HCT116 (cell line): Measurements from ENCODE around the gene MAP7. TPM values are rescaled to one million over a fixed set of nuclear protein-coding genes. Genes with fewer than 3 reads are reported as not detected.

Experiments used
- ATAC-seq: fragments of 200-7000 bp; cut with Tn5 transposase; 2 replicates; pipeline ENCODE4 v1.9.1; 2020; ENCODE audit warnings: mild to moderate bottlenecking, moderate library complexity
- BruUV-seq: library from RNA; stranded (reverse); fragments of 400-500 nt; replicated peaks from 2 replicates; lab custom pipeline; 2021; lab: Mats Ljungman, UMichigan
- CTCF ChIA-PET: fragments of 300-600 bp; sonication (Branson Sonifier 250); formaldehyde crosslinking; loops from one replicate; lab custom pipeline; 2021; ENCODE audit warnings: antibody characterized with exemption; lab: Charles Lee
- POLR2A ChIA-PET: fragments of 300-600, 350-600 bp; sonication (Branson Sonifier 250); formaldehyde crosslinking; loops from one replicate; lab custom pipeline; 2021; ENCODE audit warnings: antibody characterized with exemption; lab: Charles Lee
- RAD21 ChIA-PET, 2 experiments: fragments of 300-600 bp; sonication (Branson Sonifier 250); formaldehyde crosslinking; loops; one replicate each; lab custom pipeline; 2023; ENCODE audit warnings: low total read pairs in 2 of 2; ENCODE audit not compliant: uncharacterized antibody in 2 of 2, unreplicated experiment in 2 of 2, low non-redundant PET in 1 of 2; lab: Charles Lee
- DNase-seq: peaks from one replicate; pipeline ENCODE4 v3.0.0-alpha.2; 2010; ENCODE audit warnings: low read depth, low spot score
- H2AFZ ChIP-seq: fragments of 200-600 bp; shearing (Covaris generic), sonication (generic); 2 replicates; pipeline ENCODE4 v1.6.1; 2017; ENCODE audit warnings: low read depth, mixed run types, mixed read lengths, antibody characterized with exemption, low read length; ENCODE audit not compliant: poor library complexity, severe bottlenecking
- H3K27ac ChIP-seq: 2 replicates; pipeline ENCODE4 v1.5.1; 2012; ENCODE audit warnings: low read depth, low read length
- H3K27me3 ChIP-seq: fragments of 200-600 bp; sonication (generic); 2 replicates; pipeline ENCODE4 v1.6.1; 2016; ENCODE audit warnings: mixed run types, low read length, mixed read lengths; ENCODE audit not compliant: insufficient read depth
- H3K36me3 ChIP-seq, 2 experiments: fragments of 200-500 bp in 1 of 2; fragments of 200-600 bp in 1 of 2; sonication (Bioruptor generic) in 1 of 2; sonication (generic) in 1 of 2; 2 replicates each; pipeline versions ENCODE4 v1.5.1 to v1.6.1; 2014 to 2016; ENCODE audit warnings: low read length in 2 of 2, inconsistent platforms in 1 of 2, mixed read lengths in 1 of 2, mixed run types in 1 of 2; ENCODE audit not compliant: insufficient read depth in 2 of 2, control insufficient read depth in 1 of 2
- H3K4me1 ChIP-seq, 2 experiments: fragments of 200-600 bp in 1 of 2; sonication (generic) in 1 of 2; 2 replicates each; pipeline versions ENCODE4 v1.5.1 to v1.6.1; 2012 to 2017; ENCODE audit warnings: low read length in 2 of 2, inconsistent platforms in 1 of 2, mild to moderate bottlenecking in 1 of 2, mixed read lengths in 1 of 2, mixed run types in 1 of 2, moderate library complexity in 1 of 2; ENCODE audit not compliant: insufficient read depth in 2 of 2, control insufficient read depth in 1 of 2
- H3K4me2 ChIP-seq: fragments of 200-600 bp; sonication (generic); 2 replicates; pipeline ENCODE4 v1.6.1; 2017; ENCODE audit warnings: mixed run types, low read length, mixed read lengths
- H3K4me3 ChIP-seq, 2 experiments: fragments of 200-600 bp in 1 of 2; sonication (generic) in 1 of 2; replicated peaks in 1 of 2; 2 replicates each; pipeline ENCODE4 v1.5.1; 2011 to 2016; ENCODE audit warnings: low read length in 2 of 2, control low read depth in 1 of 2, low read depth in 1 of 2, mild to moderate bottlenecking in 1 of 2, mixed read lengths in 1 of 2, mixed run types in 1 of 2
- H3K79me2 ChIP-seq: fragments of 200-600 bp; sonication (generic); 2 replicates; pipeline ENCODE4 v1.6.1; 2017; ENCODE audit warnings: mild to moderate bottlenecking, mixed run types, low read length, moderate library complexity, mixed read lengths; ENCODE audit not compliant: insufficient read depth
- H3K9ac ChIP-seq: fragments of 200-600 bp; sonication (generic); 2 replicates; pipeline ENCODE4 v1.6.1; 2016; ENCODE audit warnings: low read length, mixed read lengths
- H3K9me2 ChIP-seq: fragments of 200-600 bp; sonication (generic), shearing (Covaris generic); 2 replicates; pipeline ENCODE4 v1.6.1; 2017; ENCODE audit warnings: mixed run types, mild to moderate bottlenecking, moderate library complexity; ENCODE audit not compliant: insufficient read depth
- H3K9me3 ChIP-seq, 2 experiments: fragments of 200-500 bp in 1 of 2; fragments of 200-600 bp in 1 of 2; sonication (Bioruptor generic) in 1 of 2; sonication (generic) in 1 of 2; 2 replicates each; pipeline ENCODE4 v1.6.1; 2014 to 2017; ENCODE audit warnings: low read length in 2 of 2, mixed read lengths in 2 of 2, inconsistent platforms in 1 of 2, low read depth in 1 of 2, mild to moderate bottlenecking in 1 of 2, mixed run types in 1 of 2, moderate library complexity in 1 of 2; ENCODE audit not compliant: control insufficient read depth in 1 of 2, insufficient read depth in 1 of 2
- H4K20me1 ChIP-seq: fragments of 200-600 bp; sonication (generic), shearing (Covaris generic); 2 replicates; pipeline ENCODE4 v1.6.1; 2017; ENCODE audit warnings: mixed run types, mild to moderate bottlenecking, moderate library complexity; ENCODE audit not compliant: insufficient read depth
- ATF3 ChIP-seq: IDR thresholded peaks from 2 replicates; pipeline ENCODE4 v1.6.1; 2012
- CBX3 ChIP-seq: IDR thresholded peaks from 2 replicates; pipeline ENCODE4 v1.6.1; 2012; ENCODE audit warnings: low read depth
- CEBPB ChIP-seq: IDR thresholded peaks from 2 replicates; pipeline ENCODE4 v1.6.1; 2012; ENCODE audit warnings: low read depth
- CTCF ChIP-seq, 3 experiments: fragments of 200-600 bp in 1 of 3; sonication (generic) in 1 of 3; IDR thresholded peaks in 2 of 3; conservative IDR thresholded peaks in 1 of 3; 2 replicates each; pipeline ENCODE4 v1.5.1; 2012 to 2017; ENCODE audit warnings: low read depth in 2 of 3, low read length in 2 of 3, antibody characterized with exemption in 1 of 3, borderline replicate concordance in 1 of 3, control low read depth in 1 of 3, mild to moderate bottlenecking in 1 of 3, mixed read lengths in 1 of 3, mixed run types in 1 of 3, moderate library complexity in 1 of 3; ENCODE audit not compliant: insufficient read depth in 1 of 3
- EGR1 ChIP-seq: IDR thresholded peaks from 2 replicates; pipeline ENCODE4 v1.6.1; 2012; ENCODE audit warnings: low read depth
- ELF1 ChIP-seq: IDR thresholded peaks from 2 replicates; pipeline ENCODE4 v1.6.1; 2012; ENCODE audit warnings: low read depth, borderline replicate concordance
- EZH2 ChIP-seq: fragments of 200-600 bp; sonication (generic); IDR thresholded peaks from 2 replicates; pipeline ENCODE4 v1.6.1; 2017; ENCODE audit warnings: antibody characterized with exemption, mixed run types
- FOSL1 ChIP-seq: IDR thresholded peaks from 2 replicates; pipeline ENCODE4 v1.6.1; 2012; ENCODE audit warnings: low read depth
- JUND ChIP-seq: IDR thresholded peaks from 2 replicates; pipeline ENCODE4 v1.6.1; 2012
- MAX ChIP-seq: IDR thresholded peaks from 2 replicates; pipeline ENCODE4 v1.6.1; 2012
- POLR2A ChIP-seq: IDR thresholded peaks from 2 replicates; pipeline ENCODE4 v1.7.0; 2011; ENCODE audit warnings: borderline replicate concordance; ENCODE audit not compliant: insufficient read depth, insufficient read length; ENCODE audit errors: extremely low read depth
- RAD21 ChIP-seq: IDR thresholded peaks from 2 replicates; pipeline ENCODE4 v1.6.1; 2012; ENCODE audit warnings: low read depth, mild to moderate bottlenecking
- SIN3A ChIP-seq: IDR thresholded peaks from 2 replicates; pipeline ENCODE4 v1.6.1; 2012; ENCODE audit warnings: low read depth
- SP1 ChIP-seq: IDR thresholded peaks from 2 replicates; pipeline ENCODE4 v1.6.1; 2012; ENCODE audit warnings: low read depth
- SRF ChIP-seq: IDR thresholded peaks from 2 replicates; pipeline ENCODE4 v1.6.1; 2012; ENCODE audit warnings: low read depth
- ZNF274 ChIP-seq: fragments of 200-500 bp; sonication (Bioruptor generic); IDR thresholded peaks from 2 replicates; pipeline ENCODE4 v1.6.1; 2014; ENCODE audit warnings: mild to moderate bottlenecking, low read depth, low read length, inconsistent platforms
- intact Hi-C: fragments of 100-400 bp; cut with micrococcal nuclease; formaldehyde crosslinking; loops from 2 replicates; pipeline ENCODE4 v1.10.0; 2022
- total RNA-seq: library from RNA; stranded (reverse); gene quantifications from one replicate; pipeline ENCODE4 v1.2.1, GENCODE V29; 2021; ENCODE audit not compliant: unreplicated experiment
- TF ChIP-seq, protein P1 (sequence below): IDR thresholded peaks from 2 replicates; pipeline ENCODE4 v1.6.1; 2011; ENCODE audit warnings: mild to moderate bottlenecking, low read length, moderate library complexity; ENCODE audit not compliant: insufficient replicate concordance; ENCODE audit errors: extremely low read depth

MAP7 gene
- total RNA-seq, 1 experiment from 2014 or later = 35.5 TPM

DNA sequence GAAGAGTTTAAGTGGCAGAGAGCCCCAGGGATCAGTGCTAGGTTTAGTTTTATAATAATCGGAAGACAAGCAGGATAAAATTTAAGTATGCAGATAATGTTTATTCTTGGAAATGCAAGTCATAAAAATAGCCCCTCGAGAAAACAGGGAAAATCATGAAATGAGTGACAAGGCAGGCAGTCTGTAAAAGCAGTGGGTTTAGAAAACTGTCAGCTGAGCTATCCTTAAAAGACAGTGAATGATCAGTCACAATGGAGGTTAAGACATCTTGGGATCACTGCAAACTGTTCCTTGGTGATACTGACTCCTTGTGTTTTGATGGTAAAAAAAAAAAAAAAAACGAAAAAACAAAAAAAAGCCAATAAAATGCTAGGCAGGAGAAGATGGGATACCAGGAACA lies 199.3 kb downstream of the MAP7 start (continued):
- TF ChIP-seq MAX = no peak
- TF ChIP-seq ATF3 = no peak
- no peak for TF ChIP-seq SP1

DNA sequence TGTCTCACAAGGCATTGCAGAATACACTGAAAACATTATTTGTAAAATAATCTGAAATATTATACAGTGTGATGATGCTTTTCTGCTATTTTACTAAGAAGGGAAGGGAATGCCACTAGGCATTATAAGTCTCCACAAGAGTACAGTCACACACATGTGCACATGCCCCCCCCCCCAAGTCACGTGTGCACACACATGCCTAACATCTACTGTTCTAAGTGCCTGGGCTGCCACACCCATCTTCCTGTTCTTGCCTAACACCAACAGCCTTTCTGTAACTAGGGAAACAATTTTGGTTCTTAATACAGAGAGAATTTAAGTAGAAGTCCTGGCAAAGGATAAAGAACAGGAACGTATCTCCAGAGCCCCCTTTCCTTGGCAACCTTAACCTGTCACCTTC lies 202.4 kb downstream of the MAP7 start:
- CTCF ChIA-PET = no interaction called here
- POLR2A ChIA-PET = no interaction called here
- Histone ChIP-seq H3K27me3 (no peaks in the 10 kb centered on the region), H3K27ac (no peak overlapping the region), H2AFZ (no peak overlapping the region), H3K4me1 (no peaks in the 10 kb centered on the region), H4K20me1 (no peaks in the 10 kb centered on the region), H3K9me3 (no peaks in the 10 kb centered on the region), H3K4me3 (no peak overlapping the region), H3K9ac (no peak overlapping the region), H3K36me3 (no peaks in the 10 kb centered on the region; a peak in 2 of 4 replicates), H3K9me2 (no peaks in the 10 kb centered on the region), H3K79me2 (no peaks in the 10 kb centered on the region), H3K4me2 (no peak overlapping the region)
- ATAC-seq (no peak), DNase-seq (no peak)
- RAD21 ChIA-PET = no interaction called here
- intact Hi-C loops = no loop called here
- TF ChIP-seq CTCF (IDR thresholded peaks at IDR 0.05 in 2 of 3, conservative IDR thresholded peaks at IDR 0.05 in 1 of 3; ENCODE audit: borderline replicate concordance in 1 of 3, insufficient read depth in 1 of 3, low read depth in 2 of 3, low read length in 2 of 3) = no peak
- TF ChIP-seq ATF3 = no peak
- no peak for TF ChIP-seq FOSL1
- no peak for TF ChIP-seq POLR2A
- TF ChIP-seq SIN3A = no peak
- TF ChIP-seq RAD21 = no peak
- no peak for TF ChIP-seq EGR1
- TF ChIP-seq ELF1 = no peak
- TF ChIP-seq, protein P1, sequence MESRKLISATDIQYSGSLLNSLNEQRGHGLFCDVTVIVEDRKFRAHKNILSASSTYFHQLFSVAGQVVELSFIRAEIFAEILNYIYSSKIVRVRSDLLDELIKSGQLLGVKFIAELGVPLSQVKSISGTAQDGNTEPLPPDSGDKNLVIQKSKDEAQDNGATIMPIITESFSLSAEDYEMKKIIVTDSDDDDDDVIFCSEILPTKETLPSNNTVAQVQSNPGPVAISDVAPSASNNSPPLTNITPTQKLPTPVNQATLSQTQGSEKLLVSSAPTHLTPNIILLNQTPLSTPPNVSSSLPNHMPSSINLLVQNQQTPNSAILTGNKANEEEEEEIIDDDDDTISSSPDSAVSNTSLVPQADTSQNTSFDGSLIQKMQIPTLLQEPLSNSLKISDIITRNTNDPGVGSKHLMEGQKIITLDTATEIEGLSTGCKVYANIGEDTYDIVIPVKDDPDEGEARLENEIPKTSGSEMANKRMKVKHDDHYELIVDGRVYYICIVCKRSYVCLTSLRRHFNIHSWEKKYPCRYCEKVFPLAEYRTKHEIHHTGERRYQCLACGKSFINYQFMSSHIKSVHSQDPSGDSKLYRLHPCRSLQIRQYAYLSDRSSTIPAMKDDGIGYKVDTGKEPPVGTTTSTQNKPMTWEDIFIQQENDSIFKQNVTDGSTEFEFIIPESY = no peak
- no peak for TF ChIP-seq SRF
- no peak for TF ChIP-seq CBX3
- TF ChIP-seq CEBPB = no peak
- no peak for TF ChIP-seq ZNF274
- TF ChIP-seq MAX = no peak
- TF ChIP-seq EZH2 = no peak
- no peak for TF ChIP-seq JUND
- BruUV-seq = no TSS peak
